Stomach (tissue), 9 donors: ENCODE results near the gene MLKL. TPM values are rescaled to one million over a fixed set of nuclear protein-coding genes. Genes with fewer than 3 reads are reported as not detected.

Source experiments
- DNase-seq, 2 donors: peaks; one replicate each; pipeline versions ENCODE4 v3.0.0 to v3.0.0-alpha.2; 2013 to 2019
- H3K27ac ChIP-seq, 5 donors: fragments of 200-600 bp in 4 of 5; sonication (generic) in 4 of 5; one replicate each; pipeline ENCODE4 v1.5.1; 2013 to 2019; ENCODE audit warnings: mild to moderate bottlenecking in 1 of 5, moderate library complexity in 1 of 5
- H3K27me3 ChIP-seq, 3 donors: fragments of 200-600 bp; sonication (generic); one replicate each; pipeline ENCODE4 v1.5.1; 2017 to 2019; ENCODE audit warnings: mixed run types in 1 of 3
- H3K36me3 ChIP-seq, 4 donors: fragments of 200-600 bp; sonication (generic); 1 replicate in 3 of 4; 2 replicates in 1 of 4; pipeline ENCODE4 v1.5.1; 2016 to 2019
- H3K4me1 ChIP-seq, 4 donors: fragments of 200-600 bp; sonication (generic); one replicate each; pipeline ENCODE4 v1.5.1; 2016 to 2019
- H3K4me3 ChIP-seq, 4 donors: fragments of 200-600 bp; sonication (generic) in 3 of 4; one replicate each; pipeline ENCODE4 v1.5.1; 2016 to 2019; ENCODE audit warnings: mild to moderate bottlenecking in 1 of 4
- H3K9me3 ChIP-seq, 4 donors: fragments of 200-600 bp; sonication (generic); one replicate each; pipeline ENCODE4 v1.5.1; 2016 to 2019
- CTCF ChIP-seq, 7 experiments: fragments of 450-650 bp in 4 of 7; fragments of 200-600 bp in 3 of 7; sonication (generic) in 3 of 7; IDR thresholded peaks; one replicate each; pipeline ENCODE4 v1.5.1; 2016 to 2019; ENCODE audit warnings: antibody characterized with exemption in 7 of 7, control low read depth in 2 of 7, mild to moderate bottlenecking in 1 of 7
- EP300 ChIP-seq: sonication (generic); formaldehyde crosslinking; IDR thresholded peaks from one replicate; pipeline ENCODE4 v1.6.1; 2017; ENCODE audit warnings: antibody characterized with exemption
- POLR2A ChIP-seq, 4 donors: fragments of 450-650 bp; IDR thresholded peaks; one replicate each; pipeline ENCODE4 v1.6.1; 2016; ENCODE audit warnings: antibody characterized with exemption in 4 of 4, control low read depth in 2 of 4, mild to moderate bottlenecking in 1 of 4, moderate library complexity in 1 of 4
- POLR2AphosphoS5 ChIP-seq, 3 donors: sonication (generic); formaldehyde crosslinking; IDR thresholded peaks; one replicate each; pipeline ENCODE4 v1.6.1; 2016; ENCODE audit warnings: antibody characterized with exemption in 3 of 3
- WGBS, 5 donors: extraction: QIAGEN DNeasy Blood & Tissue Kit in 3 of 5; methylation state at CpG; one replicate each; pipeline versions ENCODE4 v1.1.5 to v1.1.7; 2013 to 2018; 5-methylcytosine and 5-hydroxymethylcytosine counted together
- intact Hi-C: fragments of 100-400 bp; cut with DNase I; formaldehyde crosslinking; loops from one replicate; pipeline ENCODE4 v1.15.1; 2023; ENCODE audit warnings: low total_unique reads
- polyA plus RNA-seq, 3 donors: library from polyadenylated mRNA; stranded (reverse); fragments of 200-250 nt; gene quantifications; one replicate each; pipeline ENCODE4 v1.2.3, GENCODE V29; 2013
- total RNA-seq, 5 donors: library from RNA; depleted of rRNA; stranded (reverse); fragments of >200 nt; gene quantifications; one replicate each; pipeline versions ENCODE4 v1.1.0 to v1.2.3, GENCODE V29; 2014 to 2016
- donor health status: healthy with polysubstance abuse.
- donor health status: Bipolar disorder and iron deficiency.
- donor health status: healthy.

Gene MLKL
- total and polyA plus RNA-seq, 8 donors: 6.7 to 23.3 (median 10.0) TPM

GRCh38 chr16:74735554-74735953 is 34.9 kb upstream of the MLKL start:
- Histone ChIP-seq H3K27ac (peak overlapping the region in 1 of 5 donors; percentile 85), H3K4me3 (no peak overlapping the region), H3K27me3 (peaks cover 0 to 15% (median 0%) of the 10 kb centered on the region in 3 donors), H3K36me3 (peaks cover 0 to 5% (median 3%) of the 10 kb centered on the region in 4 donors), H3K4me1 (peaks cover 0 to 13% (median 3%) of the 10 kb centered on the region in 4 donors), H3K9me3 (no peaks in the 10 kb centered on the region)
- intact Hi-C loops: no loop called here
- no peak for TF ChIP-seq EP300
- no peak for TF ChIP-seq CTCF (IDR thresholded peaks at IDR 0.05)
- no peak for TF ChIP-seq POLR2AphosphoS5 (IDR thresholded peaks at IDR 0.05)
- TF ChIP-seq POLR2A (IDR thresholded peaks at IDR 0.05): no peak
- no peak for DNase-seq
- WGBS, 5 donors: 89 to 98% (median 95%) methylated on average over 3 of the region's 3 CpGs

GRCh38 chr16:74735162-74735452 is 34.4 kb upstream of the MLKL start:
- Histone ChIP-seq H3K4me3 (no peak overlapping the region), H3K9me3 (no peaks in the 10 kb centered on the region), H3K27me3 (peaks cover 0 to 15% (median 0%) of the 10 kb centered on the region in 3 donors), H3K36me3 (peaks cover 0 to 5% (median 3%) of the 10 kb centered on the region in 4 donors), H3K27ac (peak overlapping the region in 4 of 5 donors; percentile 25 to 91 (median 62)), H3K4me1 (peaks cover 0 to 13% (median 3%) of the 10 kb centered on the region in 4 donors)
- DNase-seq: no peak
- WGBS, 5 donors: 45 to 80% (median 71%) methylated on average over 2 to 10 of the region's 10 CpGs
- TF ChIP-seq CTCF (IDR thresholded peaks at IDR 0.05): no peak
- no peak for TF ChIP-seq POLR2AphosphoS5 (IDR thresholded peaks at IDR 0.05)
- no peak for TF ChIP-seq EP300
- no peak for TF ChIP-seq POLR2A (IDR thresholded peaks at IDR 0.05)
- intact Hi-C loops: no loop called here

- WGBS, 5 donors: 65 to 81% (median 74%) methylated on average over 17 to 21 of the region's 21 CpGs
Observed at GRCh38 chr16:74734361-74735161, 33.9 kb upstream of the MLKL start.

More at GRCh38 chr16:74734361-74735161, 33.9 kb upstream of the MLKL start:
- H3K27ac ChIP-seq: peak overlapping the region in 4 of 5 donors; percentile 25 to 91 (median 62)
- H3K27me3 ChIP-seq: peaks cover 0 to 15% (median 0%) of the 10 kb centered on the region in 3 donors
- peaks cover 5 to 19% (median 9%) of the 10 kb centered on the region in 4 donors for H3K4me1 ChIP-seq
- no peaks in the 10 kb centered on the region for H3K9me3 ChIP-seq
- no peak for DNase-seq
- peaks cover 0 to 5% (median 3%) of the 10 kb centered on the region in 4 donors for H3K36me3 ChIP-seq
- TF ChIP-seq POLR2AphosphoS5 (IDR thresholded peaks at IDR 0.05): no peak
- no peak for TF ChIP-seq POLR2A (IDR thresholded peaks at IDR 0.05)
- TF ChIP-seq CTCF (IDR thresholded peaks at IDR 0.05): no peak
- no peak for TF ChIP-seq EP300
- H3K4me3 ChIP-seq: no peak overlapping the region
- intact Hi-C loops: no loop called here
